HG03095 (cell line): ENCODE measurements around the gene QTRT2.

Experiments
- ATAC-seq: cut with Tn5 transposase; IDR thresholded peaks from one replicate; pipeline ENCODE4 v1.9.1; 2021; ENCODE audit warnings: moderate library complexity; ENCODE audit not compliant: unreplicated experiment

QTRT2 gene

GRCh38 chr3:114119776-114120175 lies 63.2 kb downstream of the QTRT2 start:
- no peak for ATAC-seq

GRCh38 chr3:114120211-114120610 lies 63.7 kb downstream of the QTRT2 start:
- ATAC-seq, result no peak

DNA sequence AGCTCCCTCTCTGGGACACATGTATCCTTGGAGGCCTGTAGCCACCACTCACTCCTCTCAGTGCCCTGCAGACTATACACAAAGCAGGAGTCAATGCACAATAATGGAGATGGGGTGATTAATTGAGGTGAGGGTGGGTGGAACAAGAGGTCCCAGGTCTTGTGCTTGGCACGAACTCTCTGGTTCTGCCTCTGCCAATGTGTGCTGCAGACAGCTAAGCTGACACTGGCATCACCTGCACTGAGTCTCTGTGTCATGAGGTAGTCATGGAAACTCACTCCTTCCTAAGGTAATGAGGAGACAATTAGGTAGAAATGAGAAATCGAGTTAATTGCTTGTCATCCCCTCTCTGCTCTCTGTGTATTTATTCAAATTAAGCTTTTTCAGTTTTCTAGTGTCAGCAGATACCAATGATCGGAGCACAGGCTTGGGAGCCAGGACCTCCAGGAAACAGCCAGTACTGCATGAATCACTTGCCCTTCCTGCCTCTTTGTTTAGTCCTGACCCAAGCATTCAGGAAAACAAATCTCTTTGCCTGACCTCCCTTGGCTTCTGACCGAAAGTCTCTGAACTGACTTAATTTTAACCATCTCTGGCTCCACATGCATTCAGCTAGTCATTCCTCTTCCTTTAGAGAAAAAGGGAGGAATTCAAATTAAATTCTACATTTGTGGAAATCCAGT lies 65.6 kb downstream of the QTRT2 start:
- no peak for ATAC-seq

DNA sequence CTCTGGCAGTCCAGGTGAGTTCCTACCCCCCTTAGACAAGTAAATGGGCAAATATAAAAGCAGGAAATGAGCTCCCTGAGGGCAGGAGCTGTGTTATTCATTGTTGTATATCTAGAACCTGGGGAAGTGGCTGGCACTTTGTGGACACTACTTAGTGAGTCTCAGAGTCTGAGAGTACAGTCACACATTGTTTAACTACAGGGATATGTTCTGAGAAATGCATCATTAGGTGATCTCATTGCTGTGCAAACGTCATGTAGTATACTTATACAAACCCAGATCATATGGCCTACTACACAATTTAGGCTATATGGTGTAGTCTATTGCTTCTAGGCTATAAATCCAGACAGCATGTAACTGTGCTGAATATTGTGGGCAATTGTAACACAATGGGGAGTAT lies 69.9 kb downstream of the QTRT2 start:
- no peak for ATAC-seq

DNA sequence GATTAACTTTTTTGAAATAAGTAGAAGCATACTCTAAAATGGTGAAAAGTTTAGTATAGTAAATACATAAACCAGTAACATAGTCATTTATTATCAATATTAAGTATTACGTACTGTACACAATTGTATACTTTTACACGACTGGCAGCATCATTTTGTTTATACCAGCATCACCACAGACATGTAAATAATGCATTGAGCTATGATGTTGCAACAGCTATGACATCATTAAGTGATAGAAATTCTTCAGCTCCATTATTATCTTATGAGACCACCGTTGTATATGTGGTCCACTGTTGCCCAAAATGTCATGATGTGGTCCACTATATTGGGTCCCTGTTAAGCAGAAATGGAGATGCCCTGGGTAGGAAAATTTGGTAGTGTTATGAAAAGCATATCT lies 71.0 kb downstream of the QTRT2 start:
- no peak for ATAC-seq

DNA sequence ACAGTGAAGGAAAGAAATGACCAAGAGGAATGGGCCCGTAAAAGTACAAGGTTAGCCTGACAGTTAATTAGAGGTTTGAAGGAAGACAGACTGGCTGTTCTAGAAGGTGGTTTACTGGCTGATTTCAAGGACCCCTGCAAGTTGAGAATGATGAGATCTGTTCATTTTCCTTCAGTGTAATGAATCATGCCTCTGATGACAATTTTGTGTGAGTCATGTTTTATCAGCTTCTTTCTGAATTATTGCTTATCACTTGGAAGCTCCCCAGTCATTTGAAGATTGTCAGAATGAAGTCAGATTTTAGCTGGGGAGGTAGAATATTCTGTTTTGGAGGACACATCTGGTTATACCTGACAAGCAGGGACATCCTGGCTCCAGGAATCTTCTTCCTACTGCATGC lies 71.7 kb downstream of the QTRT2 start:
- ATAC-seq, result no peak

DNA sequence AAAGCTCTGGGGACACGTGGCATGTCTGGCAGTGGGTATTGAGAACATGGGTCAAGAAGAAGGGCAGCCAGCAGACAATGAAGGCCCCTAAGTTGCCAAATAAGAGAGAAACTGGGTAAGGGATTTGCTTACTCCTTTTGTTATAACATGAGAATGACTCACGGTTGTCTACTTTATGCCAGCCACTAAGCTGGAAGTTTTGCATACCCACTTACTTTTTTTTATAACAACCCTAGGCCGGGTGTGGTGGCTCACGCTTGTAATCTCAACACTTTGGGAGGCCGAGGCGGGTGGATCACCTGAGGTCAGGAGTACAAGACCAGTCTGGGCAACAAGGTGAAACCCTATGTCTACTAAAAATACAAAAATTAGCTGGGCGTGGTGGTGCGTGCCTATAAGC lies 72.3 kb downstream of the QTRT2 start:
- no peak for ATAC-seq

- no peak for ATAC-seq
Observed at GRCh38 chr3:114132500-114132899, 76.0 kb downstream of the QTRT2 start.

DNA sequence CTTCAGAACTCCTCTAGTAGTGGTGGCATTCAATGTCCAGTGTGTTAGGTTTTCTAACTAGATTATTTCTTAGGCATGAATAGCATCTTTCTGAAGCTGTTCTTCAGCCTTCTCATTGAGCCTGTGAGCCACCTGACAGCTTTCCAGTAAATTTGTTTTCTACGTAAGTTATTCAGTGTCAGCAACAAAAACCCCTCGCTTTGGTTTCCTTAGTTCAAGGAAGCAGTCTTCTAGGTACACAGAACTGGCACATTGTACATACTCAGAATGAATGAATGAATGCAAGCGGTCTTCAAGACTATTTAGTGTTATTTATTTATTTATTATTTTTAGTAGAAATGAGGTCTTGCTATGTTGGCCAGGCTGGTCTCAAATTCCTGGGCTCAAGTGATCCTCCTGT lies 77.4 kb downstream of the QTRT2 start:
- ATAC-seq, result no peak
